ENCODE measurements around the gene FGD2.
"Not testable (repeated sequence)": the region's sequence is repeated elsewhere in the genome, so short reads cannot be mapped to it uniquely, and the experiment has no call there.

The FGD2 gene

DNA sequence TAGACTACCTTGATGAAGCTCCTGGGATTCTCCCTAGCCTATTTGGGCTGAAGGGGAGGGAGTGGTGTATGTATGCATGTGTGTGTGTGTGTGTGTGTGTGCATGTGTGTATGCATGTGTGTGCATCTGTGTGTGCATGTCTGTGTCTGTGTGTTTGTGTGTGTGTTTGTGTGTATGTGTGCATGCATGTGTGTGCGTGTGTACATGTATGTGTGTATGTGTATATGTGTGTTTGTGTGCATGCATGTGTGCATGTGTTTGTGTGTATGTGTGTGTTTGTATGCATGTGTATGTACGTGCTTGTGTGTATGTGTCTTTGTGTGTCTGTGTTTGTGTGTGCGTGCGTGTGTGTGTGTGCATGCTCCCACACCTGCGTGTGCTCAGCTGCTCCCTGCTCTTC lies 15.4 kb downstream of the FGD2 start:
- no peak for DNase-seq

DNA sequence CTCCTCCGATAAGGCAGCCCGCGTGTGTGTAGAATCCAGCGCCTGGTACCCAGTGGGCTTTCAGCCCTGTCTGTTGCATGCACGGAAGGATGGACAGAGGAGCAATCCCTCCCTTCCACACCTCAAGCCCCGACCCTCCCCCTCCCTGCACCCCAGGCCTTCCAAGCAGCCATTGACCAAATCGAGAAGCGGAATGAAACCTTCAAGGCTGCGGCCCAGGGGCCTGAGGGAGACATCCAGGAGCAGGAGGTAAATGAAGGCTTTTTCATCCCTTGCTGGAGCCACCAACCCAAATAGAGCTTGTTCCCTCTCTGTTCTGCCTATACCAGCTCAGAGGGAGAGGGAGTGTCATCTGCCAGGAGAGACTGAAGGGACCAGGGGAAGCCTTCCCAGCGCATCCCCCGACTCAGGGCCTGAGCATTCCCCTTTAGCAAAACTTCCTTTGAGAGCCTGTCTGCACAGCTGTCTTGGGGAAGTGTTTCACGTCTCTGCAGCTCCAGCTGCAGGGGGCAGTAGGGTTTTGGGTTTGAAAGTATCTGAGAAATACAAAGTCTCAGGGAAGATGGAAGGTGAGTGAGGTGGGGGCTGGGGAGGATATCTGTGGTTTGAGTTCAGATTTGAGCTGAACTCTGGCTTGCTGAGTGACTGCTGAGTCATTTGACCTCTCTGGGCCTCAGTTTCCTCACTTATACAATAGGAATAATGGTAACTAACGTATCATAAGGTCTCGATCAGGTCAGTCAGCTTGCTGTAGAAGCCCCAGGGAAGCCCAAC lies 16.1 kb downstream of the FGD2 start:
- DNase-seq, result peak; percentile 92

DNA sequence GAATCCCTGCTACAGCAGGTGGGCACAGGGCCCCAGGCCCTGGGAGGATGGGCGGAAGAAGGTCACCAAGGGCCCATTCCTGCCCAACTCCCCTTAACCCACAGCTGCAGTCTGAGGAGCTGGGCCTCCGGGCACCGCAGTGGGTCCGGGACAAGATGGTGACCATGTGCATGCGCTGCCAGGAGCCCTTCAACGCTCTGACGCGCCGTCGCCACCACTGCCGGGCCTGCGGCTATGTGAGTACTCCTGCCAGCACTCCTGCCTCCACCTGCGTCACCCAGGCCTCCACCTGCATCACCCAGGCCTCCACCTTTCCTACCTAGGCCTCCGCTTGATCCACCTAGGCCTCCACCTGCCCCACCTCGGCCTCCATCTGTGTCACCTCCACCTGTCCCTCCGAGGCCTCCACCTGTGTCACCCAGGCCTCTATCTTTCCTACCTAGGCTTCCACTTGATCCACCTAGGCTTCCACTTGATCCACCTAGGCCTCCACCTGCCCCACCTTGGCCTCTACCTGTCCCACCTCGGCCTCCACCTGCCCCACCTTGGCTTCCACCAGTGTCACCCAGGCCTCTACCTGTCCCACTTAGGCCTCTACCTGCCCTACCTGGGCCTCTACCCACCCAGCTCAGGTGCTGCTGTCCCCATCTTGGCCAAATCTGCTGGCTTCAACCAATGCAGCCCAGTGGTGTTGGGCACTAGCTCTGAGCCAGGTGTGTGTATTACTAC lies 16.8 kb downstream of the FGD2 start:
- no peak for DNase-seq

DNA sequence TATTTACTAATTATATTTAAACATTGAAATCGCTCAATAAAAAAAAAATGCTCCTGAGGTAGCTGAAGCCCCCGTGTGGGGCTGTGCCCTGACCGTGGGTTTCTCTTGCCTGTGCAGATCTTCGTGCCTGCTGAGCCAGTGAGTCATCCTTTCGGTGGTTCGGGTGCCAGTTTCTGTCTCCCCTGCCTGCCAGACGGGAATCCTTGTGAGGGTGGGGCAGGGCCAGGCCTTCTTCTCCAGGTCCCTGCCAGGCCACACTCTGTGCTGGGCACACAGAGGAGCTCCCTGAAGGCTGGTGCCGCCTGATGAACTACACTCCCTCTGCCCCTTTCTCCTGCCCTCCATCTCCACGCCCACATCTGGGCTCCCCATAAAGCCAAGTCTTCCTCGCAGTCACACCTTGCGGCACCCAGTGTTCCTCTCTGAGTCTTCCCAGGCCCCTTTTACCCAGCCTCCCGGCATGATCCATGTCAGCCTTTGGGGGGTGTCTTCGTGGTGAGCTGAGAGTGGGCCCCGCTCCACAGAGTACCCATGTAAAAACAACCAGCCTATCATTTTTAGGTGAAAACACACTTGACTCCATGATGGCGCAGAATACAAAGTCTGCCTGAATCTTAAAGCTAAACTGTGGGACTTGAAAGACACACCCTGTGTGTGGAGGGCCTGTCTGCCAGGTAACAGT lies 19.3 kb downstream of the FGD2 start:
- DNase-seq, result peak; percentile 92

DNA sequence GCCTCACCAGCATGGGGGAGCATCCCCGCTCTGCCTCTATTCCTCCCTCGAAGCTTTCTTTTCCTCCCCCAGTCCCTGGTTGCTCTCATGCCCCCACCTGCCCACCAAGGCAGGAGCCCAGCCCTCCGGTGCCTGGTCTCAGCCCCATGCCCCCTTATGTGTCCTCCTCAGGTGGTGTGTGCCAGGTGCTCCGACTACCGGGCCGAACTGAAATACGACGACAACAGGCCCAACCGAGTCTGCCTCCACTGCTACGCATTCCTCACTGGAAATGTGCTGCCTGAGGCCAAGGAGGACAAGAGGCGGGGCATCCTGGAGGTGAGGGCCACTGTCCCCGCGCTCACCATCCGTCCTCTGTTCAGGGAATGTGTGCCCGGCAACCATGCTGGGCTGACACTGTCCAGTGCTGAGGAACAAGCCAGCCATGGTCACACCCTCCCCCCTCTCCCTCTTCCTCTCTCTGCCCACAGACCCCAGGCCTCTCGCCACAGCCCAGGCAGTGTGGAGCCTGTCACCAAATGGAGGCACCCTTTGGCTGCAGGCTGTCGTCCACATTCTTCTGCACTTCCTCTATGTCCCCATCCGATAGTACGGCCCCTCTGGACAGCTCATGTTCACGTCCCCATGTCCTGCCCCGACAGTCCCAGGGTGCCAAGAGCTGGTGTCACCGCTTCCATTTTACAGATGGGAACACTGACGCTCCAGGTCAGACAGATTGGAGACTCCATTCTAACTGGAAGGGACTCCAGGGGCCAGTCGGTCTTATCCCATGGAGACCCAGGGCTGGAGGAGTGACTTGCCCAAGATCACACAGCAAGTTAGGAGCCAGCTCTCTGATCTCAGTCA lies 20.4 kb downstream of the FGD2 start:
- DNase-seq, result no peak

DNA sequence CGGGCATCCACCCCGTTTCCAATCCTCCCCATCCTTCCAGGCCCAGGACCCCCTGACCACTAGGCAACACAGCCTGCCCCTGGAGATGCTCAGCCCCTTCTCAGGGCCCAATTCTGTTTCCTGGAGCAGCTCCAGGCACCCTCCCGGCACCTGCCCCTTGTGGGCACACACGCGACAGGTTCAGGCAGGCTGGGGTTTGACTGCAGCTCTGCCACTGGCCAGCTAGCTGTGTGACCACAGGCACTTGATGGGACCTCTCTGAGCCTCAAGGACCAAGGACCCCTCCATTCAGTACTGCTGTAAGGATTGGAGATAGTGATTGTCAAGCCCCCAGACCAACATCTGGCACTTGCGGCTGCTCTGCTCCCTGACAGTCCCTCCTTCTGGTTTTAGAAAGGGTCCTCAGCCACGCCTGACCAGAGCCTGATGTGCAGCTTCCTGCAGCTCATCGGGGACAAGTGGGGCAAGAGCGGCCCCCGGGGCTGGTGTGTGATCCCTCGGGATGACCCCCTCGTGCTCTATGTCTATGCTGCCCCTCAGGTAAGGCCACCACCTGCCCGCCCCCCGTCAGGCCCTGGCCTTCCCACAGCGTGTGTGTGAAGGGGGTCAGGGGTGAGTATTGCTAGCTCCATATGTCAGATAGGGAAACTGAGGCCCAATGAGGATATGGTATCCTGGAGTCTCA lies 21.7 kb downstream of the FGD2 start:
- DNase-seq, result no peak

DNA sequence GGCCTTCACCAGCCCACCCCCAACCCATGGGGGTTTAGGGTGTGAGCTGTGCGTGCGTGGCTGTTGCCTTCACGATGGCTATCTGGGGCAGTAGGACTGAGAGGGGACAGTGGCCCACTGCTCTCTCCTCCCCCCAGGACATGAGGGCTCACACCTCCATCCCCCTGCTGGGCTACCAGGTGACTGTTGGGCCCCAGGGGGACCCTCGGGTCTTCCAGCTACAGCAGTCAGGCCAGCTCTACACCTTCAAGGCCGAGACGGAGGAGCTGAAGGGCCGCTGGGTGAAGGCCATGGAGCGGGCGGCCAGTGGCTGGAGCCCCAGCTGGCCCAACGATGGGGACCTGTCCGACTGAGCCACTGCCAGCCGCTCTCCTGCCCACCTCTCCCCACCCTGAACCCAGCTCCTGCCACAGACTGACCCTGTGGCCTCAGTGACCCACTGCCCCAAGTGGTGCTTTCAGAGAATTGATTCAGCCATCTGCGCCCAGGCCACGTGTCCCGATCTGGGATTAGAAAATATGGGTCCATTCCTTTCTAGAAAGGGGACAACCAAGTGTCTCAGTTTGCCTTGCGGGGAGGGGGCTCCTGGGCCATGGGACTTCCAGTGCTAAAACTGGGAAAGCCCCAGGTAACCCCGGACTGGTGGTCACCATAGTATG lies 22.5 kb downstream of the FGD2 start:
- DNase-seq, result no peak

DNA sequence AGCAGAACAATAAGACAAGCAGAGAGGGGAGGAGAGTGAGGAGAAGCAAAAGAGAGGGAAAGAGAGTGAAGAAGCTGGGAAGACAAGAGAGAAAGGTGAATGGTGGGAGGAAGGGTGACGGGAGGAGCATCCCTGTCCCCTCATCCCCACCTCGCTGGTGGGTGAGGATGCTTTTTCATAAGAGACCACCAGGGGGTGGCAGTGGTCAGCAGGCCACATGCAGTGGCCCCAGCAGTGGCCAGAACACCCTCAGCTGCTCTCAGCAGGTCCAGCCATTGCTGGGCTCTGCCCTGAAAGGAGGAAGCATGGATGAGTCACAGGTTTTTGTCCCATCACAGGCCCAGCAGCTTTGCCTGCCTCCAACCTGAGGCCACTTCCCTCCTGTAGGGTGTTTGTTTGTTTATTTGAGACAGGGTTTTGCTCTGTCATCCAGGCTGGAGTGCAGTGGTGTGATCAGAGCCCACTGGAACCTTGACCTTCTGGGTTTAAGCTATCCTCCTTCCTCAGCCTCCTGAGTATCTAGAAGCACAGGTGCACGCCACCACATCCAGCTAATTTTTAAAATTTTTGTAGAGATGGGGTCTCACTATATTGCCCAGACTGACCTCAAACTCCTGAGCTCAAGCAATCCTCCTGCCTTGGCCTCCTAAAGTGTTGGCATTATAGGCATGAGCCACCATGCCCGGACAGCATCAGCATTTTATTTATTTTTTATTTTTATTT lies 24.0 kb downstream of the FGD2 start:
- peak; percentile 78 for DNase-seq

DNA sequence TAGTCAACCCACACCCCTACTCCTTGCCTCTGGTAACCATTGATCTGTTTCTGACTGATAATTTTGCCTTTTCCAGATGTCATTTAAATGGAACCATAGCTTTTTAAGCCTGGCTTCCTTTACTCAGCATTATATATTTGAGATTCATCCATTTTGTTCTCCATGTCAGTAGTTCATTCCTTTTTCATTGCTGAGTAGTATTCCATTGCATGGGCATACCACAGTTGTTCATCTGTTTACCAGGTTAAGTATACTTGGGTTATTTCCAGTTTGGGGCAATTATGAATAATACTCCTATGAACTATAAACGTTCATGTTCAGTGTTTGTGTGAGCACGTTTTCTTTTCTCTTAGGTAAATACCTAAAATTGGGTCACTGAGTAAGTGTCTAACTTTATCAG lies 25.1 kb downstream of the FGD2 start:
- no peak for DNase-seq

DNA sequence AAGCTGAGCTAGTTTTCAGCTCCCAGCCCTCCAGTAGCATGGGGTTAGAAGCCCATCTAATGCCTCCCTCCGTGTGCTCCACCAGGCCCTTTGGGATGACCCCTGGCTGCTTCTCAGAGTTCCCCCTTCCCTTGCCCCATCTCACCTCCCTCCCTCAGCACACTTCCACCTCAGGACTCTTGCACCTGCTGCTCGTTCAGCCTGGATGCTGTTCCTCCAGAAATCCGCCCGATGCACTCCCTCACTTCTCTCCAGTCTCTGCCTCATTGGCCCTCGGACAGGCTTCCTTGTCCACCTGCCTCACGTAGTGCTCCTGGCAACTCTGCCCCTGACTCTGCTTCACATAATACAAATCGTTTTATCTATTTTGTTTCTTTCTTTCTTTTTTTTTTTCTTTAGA lies 26.8 kb downstream of the FGD2 start:
- DNase-seq, result no peak

DNA sequence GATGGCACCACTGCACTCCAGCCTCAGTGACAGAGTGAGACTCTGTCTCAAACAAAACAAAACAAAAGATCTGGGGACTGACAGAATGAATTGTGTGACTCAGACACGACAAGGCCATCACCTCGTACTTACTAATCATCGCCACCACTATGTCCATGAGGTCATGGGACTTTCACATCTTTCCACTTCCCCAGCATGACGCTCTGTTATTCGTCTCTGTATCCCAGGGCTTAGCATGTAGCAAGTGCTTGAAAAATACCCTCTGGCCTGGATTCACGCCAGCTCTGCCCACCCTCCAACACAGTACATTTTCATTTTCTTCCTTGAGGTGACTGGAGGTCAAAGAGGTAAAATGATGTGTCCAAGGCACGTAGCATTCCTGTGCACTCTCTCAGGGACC lies 27.8 kb downstream of the FGD2 start:
- DNase-seq, result peak; percentile 62

DNA sequence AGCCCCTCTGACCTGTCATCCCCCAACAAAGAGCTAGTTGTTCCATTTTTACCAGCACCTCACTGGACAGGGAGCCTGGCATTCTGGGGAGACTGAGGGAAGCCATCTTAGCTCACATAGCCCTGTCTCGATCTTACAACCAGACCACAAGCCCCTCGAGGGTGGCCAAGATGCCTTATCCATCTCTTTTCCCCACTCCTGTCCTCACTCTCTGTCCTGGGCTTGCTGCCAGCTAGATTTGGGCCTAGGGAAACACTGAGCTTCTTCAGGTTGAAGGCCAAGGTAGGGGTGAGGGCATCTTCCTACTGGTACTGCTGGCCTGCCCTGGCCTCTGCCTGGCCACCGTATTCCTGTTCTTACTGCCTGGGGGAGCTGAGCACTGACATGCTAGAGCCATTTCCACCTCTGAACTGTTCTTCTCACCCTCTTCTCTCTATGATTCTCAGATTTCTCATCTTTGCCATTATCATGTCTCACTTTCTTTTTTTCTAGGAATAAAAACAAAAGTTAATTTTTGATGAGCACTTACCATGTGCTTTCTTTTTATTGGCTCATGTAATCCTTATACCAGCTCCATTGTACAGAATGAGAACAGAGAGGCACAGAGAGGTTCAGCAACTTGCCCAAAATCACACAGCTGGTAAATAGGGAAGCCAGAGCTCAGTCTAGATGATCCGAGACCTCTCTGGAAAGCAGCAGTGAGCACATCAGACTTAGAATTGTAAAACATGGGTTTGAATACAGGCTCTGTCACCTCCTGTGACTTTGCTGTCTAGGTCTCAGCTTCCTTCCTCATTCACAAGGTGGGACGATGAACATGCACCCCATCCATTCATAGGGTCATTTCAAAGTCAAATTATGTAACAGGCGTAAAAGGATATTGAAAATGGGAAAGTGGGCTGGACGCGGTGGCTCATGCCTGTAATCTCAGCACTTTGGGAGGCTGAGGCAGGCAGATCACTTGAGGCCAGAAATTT lies 28.7 kb downstream of the FGD2 start:
- no peak for DNase-seq

DNA sequence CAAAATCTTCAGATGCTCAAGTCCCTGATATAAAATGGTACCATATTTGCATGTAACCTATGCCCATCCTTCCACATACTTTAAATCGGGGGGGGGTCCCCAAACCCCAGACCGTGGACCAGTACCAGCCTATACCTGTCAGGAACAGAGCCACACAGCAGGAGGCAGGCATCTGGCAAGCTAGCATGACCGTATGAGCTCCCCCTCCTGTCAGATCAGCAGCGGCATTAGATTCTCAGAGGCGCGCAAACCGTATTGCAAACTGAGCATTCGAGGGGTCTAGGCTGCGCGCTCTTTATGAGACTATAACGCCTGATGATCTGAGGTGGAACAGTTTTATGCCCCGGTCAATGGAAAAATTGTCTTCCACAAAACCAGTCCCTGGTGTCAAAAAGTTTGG lies 30.7 kb downstream of the FGD2 start:
- no peak for DNase-seq

DNA sequence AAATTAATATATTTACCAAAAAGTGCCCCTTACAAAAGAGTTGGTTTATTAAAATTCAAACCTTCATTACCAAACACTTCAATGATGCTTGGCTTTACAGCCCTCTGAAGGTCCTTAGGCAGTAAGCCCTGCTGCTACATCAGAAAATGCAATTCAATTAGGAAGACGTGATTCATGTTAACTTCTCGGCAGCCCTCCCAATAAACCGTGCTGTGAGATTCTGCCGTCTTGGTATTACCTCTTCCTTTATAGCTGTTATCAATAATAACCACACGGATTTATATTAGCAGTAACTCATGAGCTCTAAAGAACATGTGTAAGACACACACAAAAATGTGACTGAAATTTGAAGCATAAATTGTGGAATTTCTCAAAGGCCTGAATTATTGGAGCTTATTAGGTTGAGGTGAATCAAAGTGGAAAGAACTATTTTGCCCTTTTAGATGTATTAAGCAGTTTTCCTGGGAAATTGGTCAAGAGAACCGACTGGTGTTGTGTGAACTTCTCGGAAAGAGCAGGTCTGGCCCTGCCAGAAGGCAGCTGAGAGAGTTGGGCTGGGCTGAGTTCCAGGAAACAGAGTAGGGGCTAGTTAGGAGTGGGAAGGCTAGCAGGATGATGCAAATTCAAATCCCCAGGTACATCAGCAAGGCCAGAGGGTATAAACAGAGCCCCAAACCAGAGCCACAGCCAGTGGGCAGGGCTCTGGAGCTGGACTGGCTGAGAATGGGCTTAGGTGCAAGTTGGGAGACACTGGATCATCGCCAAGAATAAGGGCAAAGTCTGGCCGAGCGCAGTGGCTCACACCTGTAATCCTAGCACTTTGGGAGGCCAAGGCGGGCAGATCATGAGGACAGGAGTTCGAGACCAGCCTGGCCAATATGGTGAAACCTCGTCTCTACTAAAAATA lies 33.1 kb downstream of the FGD2 start:
- no peak for DNase-seq

DNA sequence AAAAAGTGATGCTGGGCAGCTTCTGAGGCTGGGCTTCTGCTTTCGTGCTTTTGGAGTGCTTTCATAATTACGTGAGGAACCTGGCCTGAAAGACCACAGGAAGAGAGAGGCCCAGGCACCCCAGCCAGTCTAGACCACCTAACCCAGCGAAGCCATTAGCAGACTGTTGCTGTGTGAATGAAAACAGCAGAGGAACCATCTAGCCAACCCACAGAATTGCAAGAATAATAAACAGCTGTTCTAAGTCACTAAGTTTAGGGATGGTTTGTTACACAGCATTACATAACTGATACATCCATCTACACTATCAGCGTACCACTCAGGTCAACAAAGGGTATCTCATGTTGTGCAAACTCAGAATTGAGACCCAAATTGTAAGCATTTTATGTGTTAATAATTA lies 34.5 kb downstream of the FGD2 start:
- DNase-seq, result no peak

DNA sequence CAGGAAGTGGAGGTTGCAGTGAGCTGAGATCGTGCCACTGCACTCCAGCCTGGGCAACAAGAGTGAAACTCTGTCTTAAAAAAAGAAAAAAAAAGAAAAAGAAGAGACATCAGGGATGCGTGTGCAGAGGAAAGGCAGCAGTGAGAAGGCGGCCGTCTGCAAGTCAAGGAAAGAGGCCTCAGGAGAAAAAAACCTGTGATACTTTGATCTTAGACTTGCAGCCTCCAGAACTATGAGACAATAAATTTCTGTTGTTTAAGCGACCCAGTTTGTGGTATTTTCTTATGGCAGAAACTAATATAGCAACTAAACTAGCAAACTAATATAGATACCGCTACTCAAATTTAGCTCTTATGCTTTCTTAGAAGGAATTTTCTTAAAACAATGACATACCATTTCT lies 36.1 kb downstream of the FGD2 start:
- DNase-seq, result peak; percentile 72

DNA sequence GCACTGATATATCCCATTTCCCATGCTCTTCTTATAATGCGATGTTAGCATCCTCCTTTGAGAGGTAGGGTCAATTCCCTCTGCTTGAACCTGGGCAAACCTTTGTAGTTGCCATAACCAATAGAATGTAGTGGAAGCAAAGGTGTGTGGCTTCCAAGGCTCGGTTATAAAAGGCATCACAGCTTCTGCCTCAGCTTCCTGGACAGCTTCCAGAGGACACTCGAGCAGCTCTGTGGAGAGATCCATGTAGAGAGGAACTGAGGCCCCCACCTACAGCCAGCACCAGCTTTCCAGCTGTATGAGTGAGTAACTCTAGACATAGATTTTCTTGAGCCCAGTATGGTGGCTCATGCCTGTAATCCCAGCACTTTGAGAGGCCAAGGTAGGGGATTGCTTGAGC lies 36.7 kb downstream of the FGD2 start:
- no peak for DNase-seq

DNA sequence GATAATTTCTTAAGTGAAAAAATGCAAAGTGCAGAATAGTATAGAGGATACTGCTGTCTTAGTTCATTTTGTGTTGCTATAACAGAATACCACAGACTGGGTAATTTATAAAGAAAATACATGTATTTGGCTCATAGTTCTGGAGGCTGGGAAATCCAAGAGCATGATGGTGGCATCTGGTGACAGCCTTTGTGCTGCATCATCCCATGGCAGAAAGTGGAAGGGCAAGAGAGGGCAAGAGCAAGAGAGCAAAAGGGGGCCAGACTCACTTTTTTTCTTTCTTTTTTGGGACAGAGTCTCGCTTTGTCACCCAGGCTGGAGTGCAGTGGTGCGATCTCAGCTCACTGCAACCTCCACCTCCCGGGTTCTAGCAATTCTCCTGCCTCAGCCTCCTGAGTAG lies 37.6 kb downstream of the FGD2 start:
- not testable (repeated sequence) for DNase-seq

DNA sequence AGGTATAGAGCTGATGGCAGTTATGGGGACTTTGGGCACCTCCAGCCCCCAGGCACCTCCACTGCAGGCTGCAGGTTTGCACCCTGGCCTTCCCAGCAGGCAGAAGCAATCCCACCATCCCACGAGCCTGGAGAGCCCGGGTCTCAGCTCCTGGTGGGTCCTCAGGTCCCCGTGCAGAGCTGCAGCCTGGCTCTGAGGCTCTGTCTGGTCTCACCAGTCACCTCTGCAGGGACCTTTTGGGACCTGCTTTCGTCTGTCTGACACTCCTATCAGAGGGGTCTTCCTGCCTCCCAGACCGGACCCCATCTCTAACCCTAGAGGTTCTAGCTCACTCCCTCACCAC lies 41.9 kb downstream of the FGD2 start:
- DNase-seq, result no peak
